HG03575 (cell line): ENCODE measurements around the gene COQ7.

Experiments
- ATAC-seq: cut with Tn5 transposase; IDR thresholded peaks from one replicate; pipeline ENCODE4 v1.9.1; 2021; ENCODE audit not compliant: unreplicated experiment, insufficient number of reproducible peaks, low FRiP score; ENCODE audit errors: extremely low read depth

COQ7 gene

DNA sequence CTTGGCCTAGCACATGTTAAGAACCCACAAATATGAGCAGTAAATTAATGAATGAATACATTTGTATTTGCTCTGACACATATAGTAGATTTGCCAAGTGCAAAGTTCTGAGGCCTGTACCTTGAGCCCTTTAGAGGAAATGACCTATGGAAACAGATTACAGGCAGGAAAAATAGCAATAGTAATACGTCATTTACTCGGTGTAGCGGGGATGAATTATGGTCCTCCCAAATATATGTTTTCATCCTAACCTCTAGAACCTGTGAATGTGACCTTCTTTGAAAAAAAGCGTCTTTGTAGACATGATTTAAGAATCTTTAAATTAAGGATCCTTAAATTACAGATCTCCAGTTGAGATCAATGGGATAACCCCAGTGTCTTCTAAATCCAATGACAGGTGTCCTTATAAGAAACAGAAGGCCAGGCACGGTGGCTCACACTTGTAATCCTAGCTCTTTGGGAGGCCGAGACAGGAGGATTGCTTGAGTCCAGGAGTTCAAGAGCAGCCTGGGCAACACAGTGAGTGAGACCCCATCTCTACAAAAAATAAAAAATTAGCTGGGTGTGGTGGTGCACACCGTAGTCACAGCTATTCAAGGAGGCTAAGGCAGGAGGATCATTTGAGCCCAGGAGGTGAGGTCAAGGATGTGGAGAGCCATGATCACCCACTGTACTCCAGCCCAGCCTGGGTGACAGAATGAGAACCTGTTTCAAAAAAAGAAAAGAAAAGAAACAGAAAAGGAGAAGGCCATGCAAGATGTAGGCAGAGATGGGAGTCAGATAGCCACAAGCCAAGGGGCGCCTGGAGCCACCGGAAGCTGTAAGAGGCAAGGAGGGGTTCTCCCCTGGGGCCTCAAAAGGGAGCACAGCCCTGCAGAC, 41.2 kb downstream of the COQ7 start:
- ATAC-seq = no peak

DNA sequence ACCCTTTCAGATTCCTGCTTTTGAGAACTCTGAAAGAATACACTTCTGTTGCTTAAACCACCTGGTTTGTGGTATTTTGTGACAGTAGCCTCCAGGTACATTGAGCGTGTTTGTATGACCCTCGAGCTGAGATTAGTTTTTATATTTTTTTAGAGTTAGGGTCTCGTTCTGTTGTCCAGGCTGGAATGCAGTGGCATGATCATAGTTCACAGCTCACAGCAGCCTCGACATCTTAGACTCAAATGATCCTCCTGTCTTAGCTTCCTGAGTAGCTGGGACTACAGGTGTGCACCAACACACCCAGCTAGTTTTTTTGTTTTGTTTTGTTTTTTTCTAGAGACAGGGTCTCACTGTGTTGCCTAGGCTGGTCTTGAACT, 41.9 kb downstream of the COQ7 start:
- no peak for ATAC-seq

DNA sequence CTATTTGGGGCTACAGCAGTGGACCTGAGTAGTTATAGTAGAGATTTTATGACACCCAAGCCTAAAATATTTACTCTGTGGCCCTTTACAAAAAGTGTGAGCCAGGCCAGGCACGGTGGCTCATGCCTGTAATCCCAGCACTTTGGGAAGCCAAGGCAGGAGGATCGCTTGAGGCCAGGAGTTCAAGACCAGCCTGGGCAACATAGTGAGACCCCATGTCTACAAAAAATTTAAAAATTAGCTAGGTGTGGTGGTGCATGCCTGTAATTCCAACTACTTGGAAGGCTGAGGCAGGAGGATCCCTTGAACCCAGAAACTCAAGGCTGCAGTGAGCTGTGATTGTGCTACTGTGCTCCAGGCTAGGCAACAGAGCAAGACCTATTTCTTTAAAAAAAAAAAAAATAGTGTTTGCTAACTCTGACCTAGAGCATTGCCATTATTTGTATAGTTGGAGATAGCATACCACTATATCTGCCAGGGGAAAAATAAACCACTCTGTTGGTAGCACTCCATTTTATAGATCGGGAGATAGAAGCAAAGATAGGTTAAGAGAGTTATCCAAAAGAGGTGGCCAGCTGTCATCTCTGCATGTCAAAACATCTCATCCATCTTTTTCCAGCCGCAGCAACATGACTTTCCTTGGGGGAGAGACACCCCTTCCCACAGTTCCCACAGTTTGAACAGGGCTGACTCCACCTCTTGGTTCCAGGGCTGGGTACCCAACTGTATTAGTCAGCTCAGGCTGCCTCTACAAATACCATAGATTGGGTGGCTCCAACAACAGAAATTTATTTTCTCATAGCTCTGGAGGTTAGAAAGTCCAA, 43.3 kb downstream of the COQ7 start:
- ATAC-seq = no peak

DNA sequence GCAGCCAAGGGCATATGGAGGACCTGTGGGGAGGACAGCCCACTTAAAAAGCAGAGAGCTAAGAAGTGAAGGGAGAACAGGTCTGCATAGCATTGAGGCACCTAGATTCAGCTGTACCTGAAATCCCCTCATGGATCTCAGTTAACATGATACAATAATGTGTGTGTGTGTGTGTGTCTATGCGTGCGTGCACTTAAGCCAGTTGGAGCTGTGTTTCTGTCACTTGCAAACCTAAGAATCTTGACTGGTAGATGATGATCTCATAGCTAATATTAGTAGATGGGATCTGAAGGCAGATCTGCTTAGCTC, 44.6 kb downstream of the COQ7 start:
- no peak for ATAC-seq

DNA sequence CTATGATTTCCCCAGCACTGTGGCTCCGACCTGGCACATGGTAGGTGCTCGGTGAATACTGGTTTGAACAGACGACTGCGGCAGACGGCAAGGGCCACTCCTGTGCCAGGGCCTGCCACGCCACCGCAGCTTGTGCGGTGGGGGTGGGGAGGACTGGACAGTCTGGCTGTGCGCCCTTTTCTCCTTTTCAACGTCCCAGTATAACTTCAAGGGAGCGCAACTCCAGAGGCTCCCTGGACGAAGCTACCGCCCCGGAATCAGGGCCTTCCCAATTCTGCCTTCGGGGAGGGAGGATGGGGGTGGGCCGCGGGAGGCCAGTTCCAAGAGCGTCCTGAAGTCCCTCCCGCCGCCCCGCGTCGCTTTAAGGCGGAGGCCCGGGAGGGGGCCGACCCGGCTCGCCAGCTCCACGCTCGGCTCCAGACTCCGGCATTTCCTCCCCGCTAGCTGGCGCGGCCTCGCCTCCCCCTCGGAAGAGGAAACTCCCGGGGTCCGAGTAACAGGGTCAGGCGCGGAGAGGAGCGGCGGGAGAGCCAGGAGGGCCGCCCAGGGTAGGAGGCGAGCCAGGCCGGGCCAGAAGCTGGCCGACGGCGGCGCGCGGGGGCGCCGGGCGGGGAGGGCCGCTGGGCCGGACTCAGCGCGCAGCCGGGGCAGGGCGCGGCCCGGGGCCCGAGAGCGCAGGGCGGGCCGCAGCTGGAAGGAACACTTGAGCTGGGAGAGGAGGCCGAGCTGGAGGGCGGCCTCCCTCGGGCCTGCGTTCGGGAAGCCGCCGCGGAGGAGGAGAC, 46.4 kb downstream of the COQ7 start, which contains the start of gene ITPRIPL2:
Gene ITPRIPL2, plus strand, starts transcription at position 388 of the 782 bp plus-strand sequence. CDS start 498 bp downstream, outside the sequence.
- no peak for ATAC-seq

DNA sequence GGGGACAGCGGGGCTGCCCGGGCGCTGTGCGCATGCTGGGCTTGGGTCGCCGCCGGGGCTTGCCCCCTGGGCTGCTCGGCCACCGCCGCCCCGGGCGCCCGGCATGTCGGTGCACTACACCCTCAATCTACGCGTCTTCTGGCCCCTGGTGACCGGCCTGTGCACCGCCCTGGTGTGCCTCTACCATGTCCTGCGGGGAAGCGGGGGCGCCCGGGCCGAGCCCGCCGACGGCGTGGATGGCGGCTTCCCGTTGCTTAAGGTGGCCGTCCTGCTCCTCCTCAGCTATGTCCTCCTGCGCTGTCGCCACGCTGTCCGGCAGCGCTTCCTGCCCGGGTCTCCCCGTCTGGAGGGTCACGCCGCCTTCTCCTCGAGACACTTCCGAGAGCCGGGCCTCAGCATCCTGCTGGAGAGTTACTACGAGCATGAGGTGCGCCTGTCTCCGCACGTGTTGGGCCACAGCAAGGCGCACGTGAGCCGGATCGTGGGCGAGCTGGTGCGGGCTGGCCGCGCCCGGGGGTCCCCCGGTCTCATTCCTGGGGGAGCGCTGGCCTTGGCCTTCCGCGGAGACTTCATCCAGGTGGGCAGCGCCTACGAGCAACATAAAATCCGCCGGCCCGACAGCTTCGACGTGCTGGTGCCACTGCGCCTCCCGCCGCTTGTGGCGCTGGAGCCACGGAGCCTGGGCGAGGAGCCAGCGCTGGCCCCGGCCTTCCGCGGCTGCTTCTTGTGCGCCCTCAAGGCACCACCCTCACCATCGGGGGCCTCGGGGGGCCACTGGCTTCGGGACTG, 47.1 kb downstream of the COQ7 start:
- no peak for ATAC-seq

DNA sequence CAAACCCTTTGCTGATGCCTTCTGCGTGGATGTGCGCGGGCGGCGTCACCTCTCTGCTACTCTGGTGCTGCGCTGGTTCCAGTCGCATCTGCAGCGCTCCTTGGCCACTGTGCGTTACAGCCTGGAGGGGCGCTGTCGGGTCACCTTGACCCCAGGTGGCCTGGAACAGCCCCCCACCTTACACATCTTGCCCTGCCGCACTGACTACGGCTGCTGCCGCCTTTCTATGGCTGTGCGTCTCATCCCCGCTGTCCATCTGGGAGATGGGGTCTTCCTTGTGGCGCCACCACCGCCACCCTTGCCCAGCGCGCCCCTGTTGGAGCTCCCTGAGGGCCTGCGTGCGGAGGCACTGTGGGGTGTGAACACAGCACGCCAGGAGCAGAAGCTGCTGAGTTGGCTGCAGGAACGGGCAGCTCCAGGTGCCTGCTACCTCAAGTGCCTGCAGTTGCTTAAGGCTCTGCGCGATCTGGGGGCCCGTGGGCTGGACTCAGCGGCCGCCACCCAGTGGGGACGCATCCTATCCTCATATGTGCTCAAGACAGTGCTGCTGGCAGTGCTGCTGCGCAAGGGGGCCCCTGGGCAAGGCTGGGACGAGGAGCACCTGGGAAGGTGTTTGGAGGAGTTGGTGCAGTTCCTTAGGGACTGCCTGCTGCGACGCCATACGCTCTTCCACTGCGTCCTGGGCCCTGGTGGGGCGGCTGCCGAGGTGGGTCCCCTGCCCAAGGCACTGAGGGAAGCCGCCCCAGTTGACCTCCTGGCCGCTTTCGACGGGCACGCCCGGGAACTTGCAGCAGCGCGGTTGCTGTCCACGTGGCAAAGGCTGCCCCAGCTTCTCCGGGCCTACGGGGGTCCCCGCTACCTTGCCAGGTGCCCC, 48.0 kb downstream of the COQ7 start:
- ATAC-seq = no peak

DNA sequence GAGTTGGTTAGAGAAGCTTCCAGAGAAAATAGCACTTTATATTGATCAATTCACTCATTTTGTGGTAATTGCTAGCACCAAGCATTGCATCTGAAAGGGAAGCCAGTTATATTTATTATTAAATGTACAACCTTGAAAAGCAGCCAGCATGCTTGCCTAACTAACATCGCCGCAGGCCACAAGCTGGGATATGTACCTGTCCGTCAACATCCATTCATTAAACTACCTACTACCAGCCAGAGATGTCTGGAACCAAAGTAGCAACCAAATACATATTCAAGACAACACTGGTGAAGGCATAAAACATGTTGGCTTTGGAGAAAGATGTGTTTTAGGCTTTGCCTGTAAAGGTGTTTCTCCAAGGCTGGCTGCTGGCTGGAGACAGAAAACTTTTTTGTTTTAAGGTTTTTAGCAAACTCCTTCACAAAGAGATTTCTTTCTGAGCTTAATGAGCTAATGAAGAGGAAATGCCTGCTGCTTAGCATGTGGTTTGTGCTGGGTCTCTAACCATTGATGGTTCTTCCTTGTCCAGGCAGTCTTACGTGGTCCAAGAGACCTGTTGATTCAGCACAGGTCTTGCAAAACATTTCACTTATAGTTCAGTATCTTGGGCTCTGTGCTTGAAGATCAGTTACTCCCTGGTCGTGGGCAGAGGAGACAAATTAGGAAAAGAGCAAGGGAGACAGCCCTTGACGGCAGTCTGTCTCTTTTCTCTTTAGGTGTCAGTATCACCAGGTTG, 49.5 kb downstream of the COQ7 start:
- no peak for ATAC-seq

DNA sequence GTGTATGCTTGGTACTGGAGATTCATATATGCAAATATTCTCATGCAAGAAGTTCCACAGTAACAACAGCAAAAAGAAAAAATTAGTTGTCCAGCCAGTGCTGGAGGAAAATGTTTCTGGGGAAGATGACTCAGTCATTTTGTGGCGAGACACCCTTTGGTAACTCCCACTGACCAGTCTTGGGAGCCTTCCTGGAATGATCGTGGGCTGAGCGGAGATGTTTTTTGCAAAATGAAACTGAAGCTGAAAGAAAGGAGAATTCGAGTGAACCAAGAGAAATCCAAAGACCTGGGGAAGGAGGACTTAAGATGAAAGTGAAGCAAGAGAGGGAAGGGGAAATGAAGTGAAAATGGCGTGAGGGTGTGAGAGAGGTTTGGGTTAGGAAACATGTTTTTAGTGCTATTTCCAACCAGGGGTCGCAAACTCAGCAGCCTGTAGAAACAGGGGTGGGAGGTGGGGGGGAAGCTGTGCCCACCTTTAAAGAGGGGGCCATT, 51.6 kb downstream of the COQ7 start:
- no peak for ATAC-seq

DNA sequence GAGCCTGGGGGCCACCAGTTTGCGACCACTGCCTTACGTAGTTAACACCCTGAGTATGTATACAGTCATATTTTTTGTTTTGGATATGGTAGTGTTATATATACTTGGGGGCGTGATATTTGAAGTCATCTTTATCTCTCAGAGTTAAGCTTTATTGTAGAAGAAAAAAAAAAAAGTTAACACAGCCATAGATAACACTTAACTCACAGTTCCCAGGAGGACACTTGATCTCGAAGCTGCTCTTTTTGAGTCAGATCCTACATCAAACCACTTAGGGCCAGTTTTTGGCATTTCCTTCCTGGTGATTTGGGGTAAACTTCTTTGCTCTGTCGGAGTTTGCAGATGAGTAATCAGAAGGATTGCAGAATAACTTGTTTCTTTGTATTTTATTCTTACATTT, 52.1 kb downstream of the COQ7 start:
- ATAC-seq = no peak

DNA sequence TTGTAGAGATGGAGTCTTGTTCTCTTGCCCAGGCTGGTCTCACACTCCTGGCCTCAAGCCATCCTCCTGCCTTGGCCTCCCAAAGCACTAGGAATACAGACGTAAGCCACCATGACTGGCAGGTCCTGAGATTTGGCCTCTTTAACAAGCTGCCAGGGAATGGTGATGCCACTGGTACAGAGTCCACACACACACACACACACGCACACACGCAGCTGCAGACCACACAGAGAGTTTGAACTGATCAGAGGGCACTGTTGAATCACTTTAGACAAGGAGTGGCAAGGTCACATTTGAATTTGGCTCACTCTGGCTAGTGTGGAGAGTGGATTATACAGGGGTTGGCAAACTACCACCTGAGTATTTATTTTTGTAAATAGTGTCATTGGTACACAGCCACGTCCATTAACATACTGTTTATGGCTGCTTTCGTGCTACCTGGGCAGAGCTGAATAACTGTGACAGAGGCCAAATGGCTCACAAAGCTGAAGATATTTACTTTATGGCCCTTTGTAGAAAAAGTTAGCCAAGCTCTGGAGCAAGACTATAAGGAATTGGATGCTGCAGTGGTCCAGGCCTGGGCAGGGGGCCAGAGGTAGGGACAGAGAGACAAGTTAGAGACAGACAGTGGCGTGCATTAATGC, 56.2 kb downstream of the COQ7 start:
- ATAC-seq = no peak

DNA sequence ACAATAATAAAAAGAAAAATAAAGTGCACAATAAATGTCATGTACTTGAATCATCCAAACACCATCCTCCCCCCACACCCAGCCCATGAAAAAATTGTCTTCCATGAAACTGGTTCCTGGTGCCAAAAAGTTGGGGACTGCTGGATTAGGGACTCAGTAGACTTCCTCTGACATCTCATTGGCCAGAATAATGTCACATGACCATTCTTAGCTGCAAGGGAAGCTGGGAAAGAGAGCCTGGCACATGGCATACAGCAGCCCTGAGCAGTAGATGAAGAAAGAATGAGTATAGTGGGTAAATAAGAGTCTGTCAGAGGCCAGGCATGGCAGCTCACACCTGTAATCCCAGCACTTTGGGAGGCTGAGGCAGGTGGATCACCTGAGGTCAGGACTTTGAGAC, 58.9 kb downstream of the COQ7 start:
- ATAC-seq = no peak

DNA sequence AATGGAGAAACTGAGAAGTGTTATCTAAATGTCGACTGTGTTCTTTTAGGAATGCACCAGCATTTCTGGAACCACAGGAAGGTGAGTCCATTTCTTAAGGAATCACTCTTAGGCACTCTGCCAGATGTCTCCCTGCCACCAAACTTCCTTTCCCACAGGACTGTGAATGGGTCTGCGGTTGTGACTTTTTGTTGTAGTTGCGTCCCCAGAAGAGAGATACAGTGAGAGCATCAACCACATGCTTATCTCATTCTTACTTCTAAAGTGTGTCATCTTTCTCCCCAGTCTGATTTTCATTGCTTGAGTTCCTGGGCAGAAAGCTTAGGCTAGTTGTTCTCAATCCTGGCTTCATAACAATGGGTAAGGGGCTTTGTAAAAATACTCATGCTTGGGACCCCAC, 59.8 kb downstream of the COQ7 start:
- no peak for ATAC-seq

DNA sequence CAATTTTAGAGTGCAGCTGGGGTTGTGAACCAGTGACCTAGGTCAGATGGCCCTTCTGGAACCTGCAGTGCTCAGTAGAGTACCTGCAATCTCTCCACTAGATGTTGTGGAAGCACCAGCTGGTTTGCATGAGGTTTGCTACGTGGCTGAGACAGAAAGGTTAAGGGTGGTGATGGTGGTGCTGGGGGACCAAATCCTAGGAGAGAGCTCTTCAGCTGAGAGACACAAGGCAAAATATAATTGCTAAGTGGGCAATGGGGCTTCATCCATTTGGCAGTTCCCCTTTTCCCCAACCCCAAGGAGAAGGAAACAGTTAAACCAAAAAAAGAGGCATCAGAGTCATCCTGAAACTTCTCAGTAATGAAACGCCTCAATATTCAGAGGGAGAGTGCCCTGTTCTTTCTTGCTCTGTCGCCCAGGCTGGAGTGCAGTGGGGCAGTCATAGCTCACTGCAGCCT, 60.3 kb downstream of the COQ7 start:
- no peak for ATAC-seq

DNA sequence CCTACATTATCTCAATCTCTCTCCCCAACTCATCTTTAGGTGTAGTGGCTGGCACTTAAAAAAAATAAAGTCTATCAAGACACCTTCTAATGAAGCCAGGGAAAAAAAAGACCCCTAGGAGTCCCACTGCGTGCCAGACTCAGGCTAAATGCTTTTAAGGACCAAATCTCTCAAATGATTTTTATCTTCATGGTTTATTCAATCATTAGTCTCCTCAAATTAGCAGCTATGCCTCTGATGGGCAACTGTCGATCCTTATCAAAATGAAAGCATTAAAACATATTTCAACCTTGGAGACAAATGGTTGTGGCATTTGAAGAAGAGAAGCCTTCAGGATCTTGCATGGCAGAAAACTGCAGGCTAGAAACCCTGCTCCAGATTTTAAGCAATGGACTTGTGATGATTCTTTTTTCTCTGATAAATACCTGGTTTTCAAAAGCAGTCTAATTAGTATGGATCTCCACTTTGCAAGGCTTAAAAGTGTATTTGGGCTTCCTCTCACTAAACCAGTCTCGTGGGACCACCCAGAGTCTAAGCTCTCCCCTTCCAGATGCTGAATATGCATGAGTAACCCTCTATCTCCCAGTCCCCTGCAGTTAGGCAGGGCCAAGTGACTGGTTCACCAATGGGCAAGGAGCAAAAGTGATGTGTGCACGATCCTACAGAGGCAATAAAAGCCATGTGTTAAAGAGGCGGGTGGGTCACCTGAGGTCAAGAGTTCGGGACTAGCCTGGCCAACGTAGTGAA, 61.2 kb downstream of the COQ7 start:
- no peak for ATAC-seq
